HG03097 (cell line): ENCODE measurements around the gene MPHOSPH9.

Experiments used
- ATAC-seq: cut with Tn5 transposase; IDR thresholded peaks from one replicate; pipeline ENCODE4 v1.9.1; 2021; ENCODE audit not compliant: unreplicated experiment, low FRiP score

MPHOSPH9 gene

GRCh38 chr12:123150275-123150743 lies 82.6 kb downstream of the MPHOSPH9 start:
- peak; percentile 10 for ATAC-seq

GRCh38 chr12:123149501-123150274 lies 83.3 kb downstream of the MPHOSPH9 start:
- no peak for ATAC-seq

GRCh38 chr12:123149088-123149487 lies 83.9 kb downstream of the MPHOSPH9 start:
- no peak for ATAC-seq

GRCh38 chr12:123148655-123149054 lies 84.3 kb downstream of the MPHOSPH9 start:
- ATAC-seq = no peak

- ATAC-seq = no peak
Measured at GRCh38 chr12:123148223-123148622, 84.7 kb downstream of the MPHOSPH9 start.

- ATAC-seq = no peak
Measured at GRCh38 chr12:123145211-123145610, 87.7 kb downstream of the MPHOSPH9 start.

GRCh38 chr12:123143736-123144461 lies 89.0 kb downstream of the MPHOSPH9 start:
- no peak for ATAC-seq

- ATAC-seq = no peak
Measured at GRCh38 chr12:123142921-123143735, 89.8 kb downstream of the MPHOSPH9 start.

- ATAC-seq = no peak
Measured at GRCh38 chr12:123142518-123142840, 90.5 kb downstream of the MPHOSPH9 start.

GRCh38 chr12:123141615-123142517 lies 91.1 kb downstream of the MPHOSPH9 start:
- no peak for ATAC-seq

GRCh38 chr12:123140676-123141614 lies 92.0 kb downstream of the MPHOSPH9 start:
- no peak for ATAC-seq

- ATAC-seq = no peak
Measured at GRCh38 chr12:123139926-123140675, 92.8 kb downstream of the MPHOSPH9 start.

GRCh38 chr12:123135688-123136087 lies 97.3 kb downstream of the MPHOSPH9 start:
- ATAC-seq = no peak

GRCh38 chr12:123134826-123135225 lies 98.1 kb downstream of the MPHOSPH9 start:
- ATAC-seq = no peak

GRCh38 chr12:123134271-123134671 lies 98.7 kb downstream of the MPHOSPH9 start:
- ATAC-seq = no peak

GRCh38 chr12:123133701-123134100 lies 99.2 kb downstream of the MPHOSPH9 start:
- no peak for ATAC-seq

- no peak for ATAC-seq
Measured at GRCh38 chr12:123132951-123133619, 99.9 kb downstream of the MPHOSPH9 start.

- ATAC-seq = no peak
Measured at GRCh38 chr12:123131879-123132402, 101.0 kb downstream of the MPHOSPH9 start.
